ENCODE data around the gene PLXNB1.

GRCh38 chr3:48464713-48465221, 34.9 kb upstream of the PLXNB1 start:
- TF ChIP-seq JUND (IDR thresholded peaks at IDR 0.05) (no peak), POLR2A (IDR thresholded peaks at IDR 0.05; ENCODE audit: borderline replicate concordance, extremely low read depth, insufficient read depth, insufficient read length) (no peak), EZH2phosphoT487 (IDR thresholded peaks at IDR 0.05; ENCODE audit: borderline replicate concordance) (no peak), EZH2 (IDR thresholded peaks at IDR 0.05) (no peak), SIN3A (IDR thresholded peaks at IDR 0.05; ENCODE audit: low read depth) (no peak), RAD21 (IDR thresholded peaks at IDR 0.05; ENCODE audit: low read depth) (no peak), SP1 (IDR thresholded peaks at IDR 0.05; ENCODE audit: low read depth) (no peak), POLR2AphosphoS5 (IDR thresholded peaks at IDR 0.05; ENCODE audit: low read depth, low read length) (no peak), CEBPB (IDR thresholded peaks at IDR 0.05; ENCODE audit: low read depth) (no peak), ELF1 (IDR thresholded peaks at IDR 0.05; ENCODE audit: borderline replicate concordance, low read depth) (no peak), ZFX (IDR thresholded peaks at IDR 0.05) (no peak)
- TF ChIP-seq, protein P1, sequence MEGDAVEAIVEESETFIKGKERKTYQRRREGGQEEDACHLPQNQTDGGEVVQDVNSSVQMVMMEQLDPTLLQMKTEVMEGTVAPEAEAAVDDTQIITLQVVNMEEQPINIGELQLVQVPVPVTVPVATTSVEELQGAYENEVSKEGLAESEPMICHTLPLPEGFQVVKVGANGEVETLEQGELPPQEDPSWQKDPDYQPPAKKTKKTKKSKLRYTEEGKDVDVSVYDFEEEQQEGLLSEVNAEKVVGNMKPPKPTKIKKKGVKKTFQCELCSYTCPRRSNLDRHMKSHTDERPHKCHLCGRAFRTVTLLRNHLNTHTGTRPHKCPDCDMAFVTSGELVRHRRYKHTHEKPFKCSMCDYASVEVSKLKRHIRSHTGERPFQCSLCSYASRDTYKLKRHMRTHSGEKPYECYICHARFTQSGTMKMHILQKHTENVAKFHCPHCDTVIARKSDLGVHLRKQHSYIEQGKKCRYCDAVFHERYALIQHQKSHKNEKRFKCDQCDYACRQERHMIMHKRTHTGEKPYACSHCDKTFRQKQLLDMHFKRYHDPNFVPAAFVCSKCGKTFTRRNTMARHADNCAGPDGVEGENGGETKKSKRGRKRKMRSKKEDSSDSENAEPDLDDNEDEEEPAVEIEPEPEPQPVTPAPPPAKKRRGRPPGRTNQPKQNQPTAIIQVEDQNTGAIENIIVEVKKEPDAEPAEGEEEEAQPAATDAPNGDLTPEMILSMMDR (IDR thresholded peaks at IDR 0.05 in 2 of 3, conservative IDR thresholded peaks at IDR 0.05 in 1 of 3; ENCODE audit: borderline replicate concordance in 1 of 3, insufficient read depth in 1 of 3, low read depth in 2 of 3, low read length in 2 of 3) = no peak
- TF ChIP-seq, protein P2, sequence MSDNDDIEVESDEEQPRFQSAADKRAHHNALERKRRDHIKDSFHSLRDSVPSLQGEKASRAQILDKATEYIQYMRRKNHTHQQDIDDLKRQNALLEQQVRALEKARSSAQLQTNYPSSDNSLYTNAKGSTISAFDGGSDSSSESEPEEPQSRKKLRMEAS (IDR thresholded peaks at IDR 0.05) = no peak
- TF ChIP-seq, protein P3, sequence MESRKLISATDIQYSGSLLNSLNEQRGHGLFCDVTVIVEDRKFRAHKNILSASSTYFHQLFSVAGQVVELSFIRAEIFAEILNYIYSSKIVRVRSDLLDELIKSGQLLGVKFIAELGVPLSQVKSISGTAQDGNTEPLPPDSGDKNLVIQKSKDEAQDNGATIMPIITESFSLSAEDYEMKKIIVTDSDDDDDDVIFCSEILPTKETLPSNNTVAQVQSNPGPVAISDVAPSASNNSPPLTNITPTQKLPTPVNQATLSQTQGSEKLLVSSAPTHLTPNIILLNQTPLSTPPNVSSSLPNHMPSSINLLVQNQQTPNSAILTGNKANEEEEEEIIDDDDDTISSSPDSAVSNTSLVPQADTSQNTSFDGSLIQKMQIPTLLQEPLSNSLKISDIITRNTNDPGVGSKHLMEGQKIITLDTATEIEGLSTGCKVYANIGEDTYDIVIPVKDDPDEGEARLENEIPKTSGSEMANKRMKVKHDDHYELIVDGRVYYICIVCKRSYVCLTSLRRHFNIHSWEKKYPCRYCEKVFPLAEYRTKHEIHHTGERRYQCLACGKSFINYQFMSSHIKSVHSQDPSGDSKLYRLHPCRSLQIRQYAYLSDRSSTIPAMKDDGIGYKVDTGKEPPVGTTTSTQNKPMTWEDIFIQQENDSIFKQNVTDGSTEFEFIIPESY (IDR thresholded peaks at IDR 0.05; ENCODE audit: extremely low read depth, insufficient replicate concordance, low read length) = no peak
